IMR-90 (cell line): ENCODE measurements around the gene LRRC61.

Experiments used
- CEBPB ChIP-seq: IDR thresholded peaks from 2 replicates; pipeline ENCODE4 v1.6.1; 2012; ENCODE audit warnings: low read depth, low read length, improper control_type of control experiment
- CTCF ChIP-seq: conservative IDR thresholded peaks from 2 replicates; pipeline ENCODE4 v1.5.1; 2012; ENCODE audit warnings: mild to moderate bottlenecking, low read depth, low read length, improper control_type of control experiment
- FOS ChIP-seq: fragments of 150-350 bp; IDR thresholded peaks from 2 replicates; pipeline ENCODE4 v1.6.1; 2016; ENCODE audit warnings: low read depth, low read length
- MAZ ChIP-seq: IDR thresholded peaks from 2 replicates; pipeline ENCODE4 v1.6.1; 2012; ENCODE audit warnings: low read depth, mild to moderate bottlenecking, low read length, improper control_type of control experiment, moderate library complexity, borderline replicate concordance
- NFE2L2 ChIP-seq: fragments of 150-350 bp; IDR thresholded peaks from 2 replicates; pipeline ENCODE4 v1.6.1; 2016; ENCODE audit warnings: low read depth, mild to moderate bottlenecking, low read length
- POLR2A ChIP-seq: IDR thresholded peaks from 2 replicates; pipeline ENCODE4 v1.6.1; 2012; ENCODE audit warnings: mild to moderate bottlenecking, low read depth, low read length
- RAD21 ChIP-seq: IDR thresholded peaks from 2 replicates; pipeline ENCODE4 v1.6.1; 2012; ENCODE audit warnings: low read length, improper control_type of control experiment
- RFX5 ChIP-seq: IDR thresholded peaks from 2 replicates; pipeline ENCODE4 v1.8.0; 2012; ENCODE audit warnings: low read depth, mild to moderate bottlenecking, low read length, moderate library complexity
- SMC3 ChIP-seq: fragments of 150-350 bp; IDR thresholded peaks from 2 replicates; pipeline ENCODE4 v1.6.1; 2016; ENCODE audit warnings: low read depth, mild to moderate bottlenecking, antibody characterized with exemption, low read length, moderate library complexity
- USF2 ChIP-seq: fragments of 150-350 bp; IDR thresholded peaks from 2 replicates; pipeline ENCODE4 v1.6.1; 2017; ENCODE audit warnings: mild to moderate bottlenecking, antibody characterized with exemption, low read length, low read depth

- TF ChIP-seq CTCF (no peak), CEBPB (no peak), RAD21 (no peak), MAZ (no peak), SMC3 (no peak), USF2 (no peak), RFX5 (no peak), POLR2A (no peak), FOS (no peak), NFE2L2 (no peak)
These were observed 14.5 kb downstream of the LRRC61 start for GRCh38 chr7:150337659-150338081.
